Liver (tissue), 9 donors: ENCODE results near the gene MAB21L4. TPM values are rescaled to one million over a fixed set of nuclear protein-coding genes. Genes with fewer than 3 reads are reported as not detected.

Experiments
- DNase-seq: peaks from one replicate; pipeline ENCODE4 v3.0.0-alpha.2; 2017; ENCODE audit warnings: low spot score
- H3K27ac ChIP-seq, 2 donors: one replicate each; pipeline ENCODE4 v1.7.0; 2013; ENCODE audit warnings: inconsistent platforms in 2 of 2, low read length in 2 of 2, control low read depth in 1 of 2, low read depth in 1 of 2, mild to moderate bottlenecking in 1 of 2
- H3K27me3 ChIP-seq, 4 donors: one replicate each; pipeline versions ENCODE4 v1.6.1 to v1.7.0; 2013; ENCODE audit warnings: low read length in 3 of 4, inconsistent platforms in 1 of 4, mild to moderate bottlenecking in 1 of 4, moderate library complexity in 1 of 4; ENCODE audit not compliant: control insufficient read depth in 4 of 4, insufficient read depth in 4 of 4
- H3K36me3 ChIP-seq, 4 donors: one replicate each; pipeline versions ENCODE4 v1.6.1 to v1.7.0; 2013; ENCODE audit warnings: low read length in 3 of 4, mild to moderate bottlenecking in 3 of 4, low read depth in 1 of 4, moderate library complexity in 1 of 4; ENCODE audit not compliant: control insufficient read depth in 4 of 4, insufficient read depth in 3 of 4
- H3K4me1 ChIP-seq, 4 donors: one replicate each; pipeline versions ENCODE4 v1.6.1 to v1.7.0; 2013; ENCODE audit warnings: low read length in 3 of 4, mild to moderate bottlenecking in 3 of 4, moderate library complexity in 1 of 4; ENCODE audit not compliant: control insufficient read depth in 4 of 4, insufficient read depth in 4 of 4
- H3K4me3 ChIP-seq, 3 donors: one replicate each; pipeline versions ENCODE4 v1.6.1 to v1.7.0; 2013; ENCODE audit warnings: low read length in 3 of 3, control low read depth in 1 of 3, low read depth in 1 of 3, mild to moderate bottlenecking in 1 of 3
- H3K9ac ChIP-seq, 2 donors: one replicate each; pipeline ENCODE4 v1.7.0; 2013; ENCODE audit warnings: low read length in 2 of 2, mild to moderate bottlenecking in 2 of 2, moderate library complexity in 2 of 2, control low read depth in 1 of 2, low read depth in 1 of 2
- H3K9me3 ChIP-seq, 4 donors: one replicate each; pipeline versions ENCODE4 v1.6.1 to v1.7.0; 2013; ENCODE audit warnings: low read length in 3 of 4; ENCODE audit not compliant: control insufficient read depth in 4 of 4
- EGR1 ChIP-seq, 2 donors: IDR thresholded peaks; 2 replicates each; pipeline ENCODE4 v1.6.1; 2016 to 2018; ENCODE audit warnings: antibody characterized with exemption in 2 of 2, low read depth in 2 of 2
- FOXA1 ChIP-seq: IDR thresholded peaks from 2 replicates; pipeline ENCODE4 v1.6.1; 2016; ENCODE audit warnings: antibody characterized with exemption
- FOXA2 ChIP-seq: IDR thresholded peaks from 2 replicates; pipeline ENCODE4 v1.6.1; 2016; ENCODE audit warnings: antibody characterized with exemption
- GABPA ChIP-seq, 2 donors: IDR thresholded peaks in 1 of 2; conservative IDR thresholded peaks in 1 of 2; 2 replicates each; pipeline ENCODE4 v1.6.1; 2016; ENCODE audit warnings: antibody characterized with exemption in 2 of 2, mild to moderate bottlenecking in 1 of 2, moderate library complexity in 1 of 2
- HNF4A ChIP-seq, 2 donors: conservative IDR thresholded peaks; 2 replicates each; pipeline ENCODE4 v1.6.1; 2016; ENCODE audit warnings: antibody characterized with exemption in 2 of 2, mild to moderate bottlenecking in 2 of 2
- HNF4G ChIP-seq: IDR thresholded peaks from 2 replicates; pipeline ENCODE4 v1.6.1; 2016; ENCODE audit warnings: antibody characterized with exemption
- NR2F2 ChIP-seq: IDR thresholded peaks from 2 replicates; pipeline ENCODE4 v1.6.1; 2016; ENCODE audit warnings: antibody characterized with exemption
- RAD21 ChIP-seq, 2 donors: IDR thresholded peaks; 2 replicates each; pipeline ENCODE4 v1.6.1; 2016; ENCODE audit warnings: antibody characterized with exemption in 2 of 2, mild to moderate bottlenecking in 2 of 2
- RXRA ChIP-seq, 2 donors: IDR thresholded peaks; 2 replicates each; pipeline ENCODE4 v1.6.1; 2017 to 2018; ENCODE audit warnings: antibody characterized with exemption in 2 of 2, mild to moderate bottlenecking in 1 of 2
- SP1 ChIP-seq: IDR thresholded peaks from 2 replicates; pipeline ENCODE4 v1.6.1; 2018; ENCODE audit warnings: antibody characterized with exemption, mild to moderate bottlenecking
- YY1 ChIP-seq: IDR thresholded peaks from 2 replicates; pipeline ENCODE4 v1.6.1; 2016; ENCODE audit warnings: antibody characterized with exemption, mild to moderate bottlenecking
- WGBS: extraction: QIAGEN DNeasy Blood & Tissue Kit; methylation state at CpG from one replicate; pipeline ENCODE4 v1.1.7; 2013; 5-methylcytosine and 5-hydroxymethylcytosine counted together
- polyA plus RNA-seq, 2 donors: library from polyadenylated mRNA; stranded (reverse) in 1 of 2; unstranded in 1 of 2; fragments of 200-250 nt in 1 of 2; fragments of >200 nt in 1 of 2; fragmentation: Nextera tagmentation in 1 of 2; extraction: Ambion mirVana in 1 of 2; gene quantifications; one replicate each; pipeline versions ENCODE4 v1.2.1 to v1.2.3, GENCODE V29; 2013 to 2015
- total RNA-seq, 2 donors: library from RNA; depleted of rRNA; stranded (reverse); fragments of >200 nt; gene quantifications; one replicate each; pipeline ENCODE4 v1.2.3, GENCODE V29; 2014
- TF ChIP-seq, protein P1 (sequence below): IDR thresholded peaks from 2 replicates; pipeline ENCODE4 v1.6.1; 2016; ENCODE audit warnings: antibody characterized with exemption
- TF ChIP-seq, protein P2 (sequence below): IDR thresholded peaks from 2 replicates; pipeline ENCODE4 v1.6.1; 2016; ENCODE audit warnings: antibody characterized with exemption
- TF ChIP-seq, protein P3 (sequence below): IDR thresholded peaks from 2 replicates; pipeline ENCODE4 v1.6.1; 2016; ENCODE audit warnings: antibody characterized with exemption, mild to moderate bottlenecking
- TF ChIP-seq, protein P4 (sequence below): fragments of 150-350 bp; IDR thresholded peaks from 2 replicates; pipeline ENCODE4 v1.5.1; 2017; ENCODE audit warnings: improper control_type of control experiment, low read depth, low read length; ENCODE audit not compliant: missing input control
- TF ChIP-seq, protein P5 (sequence below): IDR thresholded peaks from 2 replicates; pipeline ENCODE4 v1.6.1; 2016; ENCODE audit warnings: antibody characterized with exemption
- donor health status: healthy.
- donor health status: healthy.
- donor health status: healthy.
- donor health status: healthy.
- donor health status: healthy.

Gene MAB21L4
- total and polyA plus RNA-seq, 4 donors = 0.59 to 8.8 (median 1.1) TPM

DNA sequence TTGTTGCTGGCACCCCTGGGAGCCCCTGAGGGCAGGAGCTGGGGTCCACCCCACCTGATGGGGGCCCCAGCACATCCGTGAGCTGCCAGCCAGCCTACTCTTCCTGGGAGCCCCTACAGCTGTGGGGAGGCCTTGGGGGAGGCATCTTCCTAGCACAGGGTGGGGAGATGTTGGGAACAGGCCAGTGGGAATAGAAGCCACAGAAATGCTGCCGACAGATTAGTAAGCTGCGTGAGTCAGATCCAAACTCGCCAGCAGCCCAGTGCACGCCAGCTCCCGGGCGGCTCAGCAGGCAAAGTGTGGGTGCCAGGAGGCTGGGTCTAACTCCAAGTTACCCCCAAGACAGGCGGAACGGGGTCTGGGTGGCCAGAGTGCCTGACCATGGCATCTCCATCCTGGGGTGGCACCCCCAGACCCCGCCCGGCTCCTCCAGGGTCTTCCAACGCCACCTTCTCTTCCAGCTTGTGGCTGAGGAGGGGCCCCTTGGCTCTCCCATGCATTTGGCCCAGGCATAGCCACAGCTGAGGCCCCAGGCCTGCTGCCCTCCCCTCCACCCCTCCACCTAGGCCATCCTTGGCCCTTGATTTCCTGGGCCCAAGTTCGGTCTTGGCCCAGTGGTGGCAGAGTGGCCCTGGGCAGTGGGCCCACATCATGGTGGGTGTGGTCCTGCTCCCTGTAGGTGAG lies 25.5 kb upstream of the MAB21L4 start:
- 92% methylated on average over 13 of the region's 13 CpGs for WGBS
- peak; percentile 25 for DNase-seq

DNA sequence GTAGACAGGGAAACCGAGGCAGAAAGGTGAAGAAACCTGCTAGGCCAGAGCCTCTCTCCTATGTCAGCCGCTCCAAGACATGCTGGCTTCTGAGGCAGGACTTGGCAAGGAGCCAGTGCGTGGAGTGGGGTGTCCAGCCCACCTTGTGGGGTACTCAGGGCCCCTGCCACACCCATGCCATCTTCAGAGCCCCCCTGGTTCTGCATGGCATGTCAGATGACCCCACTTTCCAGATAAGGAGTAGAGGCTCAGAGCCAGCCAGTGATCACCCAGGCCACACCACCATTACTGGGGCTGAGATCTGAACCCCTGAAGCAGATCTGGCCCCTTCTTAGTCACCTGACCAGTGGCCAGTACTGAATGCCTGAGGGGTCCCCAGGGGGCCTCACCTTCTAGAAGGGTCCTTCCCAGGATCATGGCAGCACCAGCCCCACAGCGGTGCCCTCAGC lies 24.9 kb upstream of the MAB21L4 start:
- WGBS = 75% methylated on average over 4 of the region's 4 CpGs
- H3K27ac ChIP-seq = no peak overlapping the region
- no peak overlapping the region for H3K9ac ChIP-seq
- no peak for TF ChIP-seq GABPA (IDR thresholded peaks at IDR 0.05 in 1 of 2, conservative IDR thresholded peaks at IDR 0.05 in 1 of 2)
- TF ChIP-seq, protein P1, sequence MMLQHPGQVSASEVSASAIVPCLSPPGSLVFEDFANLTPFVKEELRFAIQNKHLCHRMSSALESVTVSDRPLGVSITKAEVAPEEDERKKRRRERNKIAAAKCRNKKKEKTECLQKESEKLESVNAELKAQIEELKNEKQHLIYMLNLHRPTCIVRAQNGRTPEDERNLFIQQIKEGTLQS = no peak
- no peak for TF ChIP-seq HNF4G
- no peak for TF ChIP-seq SP1
- TF ChIP-seq EGR1 (IDR thresholded peaks at IDR 0.05; ENCODE audit: low read depth in 2 of 2) = no peak
- TF ChIP-seq, protein P2, sequence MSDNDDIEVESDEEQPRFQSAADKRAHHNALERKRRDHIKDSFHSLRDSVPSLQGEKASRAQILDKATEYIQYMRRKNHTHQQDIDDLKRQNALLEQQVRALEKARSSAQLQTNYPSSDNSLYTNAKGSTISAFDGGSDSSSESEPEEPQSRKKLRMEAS = no peak
- TF ChIP-seq RXRA (IDR thresholded peaks at IDR 0.05) = no peak
- TF ChIP-seq, protein P3, sequence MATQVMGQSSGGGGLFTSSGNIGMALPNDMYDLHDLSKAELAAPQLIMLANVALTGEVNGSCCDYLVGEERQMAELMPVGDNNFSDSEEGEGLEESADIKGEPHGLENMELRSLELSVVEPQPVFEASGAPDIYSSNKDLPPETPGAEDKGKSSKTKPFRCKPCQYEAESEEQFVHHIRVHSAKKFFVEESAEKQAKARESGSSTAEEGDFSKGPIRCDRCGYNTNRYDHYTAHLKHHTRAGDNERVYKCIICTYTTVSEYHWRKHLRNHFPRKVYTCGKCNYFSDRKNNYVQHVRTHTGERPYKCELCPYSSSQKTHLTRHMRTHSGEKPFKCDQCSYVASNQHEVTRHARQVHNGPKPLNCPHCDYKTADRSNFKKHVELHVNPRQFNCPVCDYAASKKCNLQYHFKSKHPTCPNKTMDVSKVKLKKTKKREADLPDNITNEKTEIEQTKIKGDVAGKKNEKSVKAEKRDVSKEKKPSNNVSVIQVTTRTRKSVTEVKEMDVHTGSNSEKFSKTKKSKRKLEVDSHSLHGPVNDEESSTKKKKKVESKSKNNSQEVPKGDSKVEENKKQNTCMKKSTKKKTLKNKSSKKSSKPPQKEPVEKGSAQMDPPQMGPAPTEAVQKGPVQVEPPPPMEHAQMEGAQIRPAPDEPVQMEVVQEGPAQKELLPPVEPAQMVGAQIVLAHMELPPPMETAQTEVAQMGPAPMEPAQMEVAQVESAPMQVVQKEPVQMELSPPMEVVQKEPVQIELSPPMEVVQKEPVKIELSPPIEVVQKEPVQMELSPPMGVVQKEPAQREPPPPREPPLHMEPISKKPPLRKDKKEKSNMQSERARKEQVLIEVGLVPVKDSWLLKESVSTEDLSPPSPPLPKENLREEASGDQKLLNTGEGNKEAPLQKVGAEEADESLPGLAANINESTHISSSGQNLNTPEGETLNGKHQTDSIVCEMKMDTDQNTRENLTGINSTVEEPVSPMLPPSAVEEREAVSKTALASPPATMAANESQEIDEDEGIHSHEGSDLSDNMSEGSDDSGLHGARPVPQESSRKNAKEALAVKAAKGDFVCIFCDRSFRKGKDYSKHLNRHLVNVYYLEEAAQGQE = no peak
- TF ChIP-seq HNF4A (conservative IDR thresholded peaks at IDR 0.05) = no peak
- TF ChIP-seq FOXA2 = no peak
- TF ChIP-seq RAD21 (IDR thresholded peaks at IDR 0.05) = no peak
- TF ChIP-seq, protein P4, sequence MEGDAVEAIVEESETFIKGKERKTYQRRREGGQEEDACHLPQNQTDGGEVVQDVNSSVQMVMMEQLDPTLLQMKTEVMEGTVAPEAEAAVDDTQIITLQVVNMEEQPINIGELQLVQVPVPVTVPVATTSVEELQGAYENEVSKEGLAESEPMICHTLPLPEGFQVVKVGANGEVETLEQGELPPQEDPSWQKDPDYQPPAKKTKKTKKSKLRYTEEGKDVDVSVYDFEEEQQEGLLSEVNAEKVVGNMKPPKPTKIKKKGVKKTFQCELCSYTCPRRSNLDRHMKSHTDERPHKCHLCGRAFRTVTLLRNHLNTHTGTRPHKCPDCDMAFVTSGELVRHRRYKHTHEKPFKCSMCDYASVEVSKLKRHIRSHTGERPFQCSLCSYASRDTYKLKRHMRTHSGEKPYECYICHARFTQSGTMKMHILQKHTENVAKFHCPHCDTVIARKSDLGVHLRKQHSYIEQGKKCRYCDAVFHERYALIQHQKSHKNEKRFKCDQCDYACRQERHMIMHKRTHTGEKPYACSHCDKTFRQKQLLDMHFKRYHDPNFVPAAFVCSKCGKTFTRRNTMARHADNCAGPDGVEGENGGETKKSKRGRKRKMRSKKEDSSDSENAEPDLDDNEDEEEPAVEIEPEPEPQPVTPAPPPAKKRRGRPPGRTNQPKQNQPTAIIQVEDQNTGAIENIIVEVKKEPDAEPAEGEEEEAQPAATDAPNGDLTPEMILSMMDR = no peak
- TF ChIP-seq YY1 = no peak
- TF ChIP-seq, protein P5, sequence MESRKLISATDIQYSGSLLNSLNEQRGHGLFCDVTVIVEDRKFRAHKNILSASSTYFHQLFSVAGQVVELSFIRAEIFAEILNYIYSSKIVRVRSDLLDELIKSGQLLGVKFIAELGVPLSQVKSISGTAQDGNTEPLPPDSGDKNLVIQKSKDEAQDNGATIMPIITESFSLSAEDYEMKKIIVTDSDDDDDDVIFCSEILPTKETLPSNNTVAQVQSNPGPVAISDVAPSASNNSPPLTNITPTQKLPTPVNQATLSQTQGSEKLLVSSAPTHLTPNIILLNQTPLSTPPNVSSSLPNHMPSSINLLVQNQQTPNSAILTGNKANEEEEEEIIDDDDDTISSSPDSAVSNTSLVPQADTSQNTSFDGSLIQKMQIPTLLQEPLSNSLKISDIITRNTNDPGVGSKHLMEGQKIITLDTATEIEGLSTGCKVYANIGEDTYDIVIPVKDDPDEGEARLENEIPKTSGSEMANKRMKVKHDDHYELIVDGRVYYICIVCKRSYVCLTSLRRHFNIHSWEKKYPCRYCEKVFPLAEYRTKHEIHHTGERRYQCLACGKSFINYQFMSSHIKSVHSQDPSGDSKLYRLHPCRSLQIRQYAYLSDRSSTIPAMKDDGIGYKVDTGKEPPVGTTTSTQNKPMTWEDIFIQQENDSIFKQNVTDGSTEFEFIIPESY = no peak
- TF ChIP-seq NR2F2 = no peak
- TF ChIP-seq FOXA1 = no peak

More for the DNA sequence above, 25.5 kb upstream of the MAB21L4 start:
- H3K27ac ChIP-seq = no peak overlapping the region
- H3K9me3 ChIP-seq = no peaks in the 10 kb centered on the region
- H3K27me3 ChIP-seq = no peaks in the 10 kb centered on the region
- H3K36me3 ChIP-seq = no peaks in the 10 kb centered on the region
- peaks cover 0 to 1% (median 0%) of the 10 kb centered on the region in 4 donors for H3K4me1 ChIP-seq
- no peak overlapping the region for H3K9ac ChIP-seq
- H3K4me3 ChIP-seq = no peak overlapping the region
- TF ChIP-seq, protein P3 = no peak
- no peak for TF ChIP-seq HNF4G
- TF ChIP-seq, protein P1 = no peak
- TF ChIP-seq RXRA (IDR thresholded peaks at IDR 0.05) = no peak
- no peak for TF ChIP-seq SP1
- TF ChIP-seq HNF4A (conservative IDR thresholded peaks at IDR 0.05) = no peak

More for the DNA sequence above, 24.9 kb upstream of the MAB21L4 start:
- no peak overlapping the region for H3K4me3 ChIP-seq
- no peaks in the 10 kb centered on the region for H3K27me3 ChIP-seq
- DNase-seq = peak; percentile 30
- H3K4me1 ChIP-seq = peaks cover 0 to 1% (median 0%) of the 10 kb centered on the region in 4 donors
- H3K9me3 ChIP-seq = no peaks in the 10 kb centered on the region
- H3K36me3 ChIP-seq = no peaks in the 10 kb centered on the region
